ENCODE data around the gene TTC21B. TPM values are rescaled to one million over a fixed set of nuclear protein-coding genes. Genes with fewer than 3 reads are reported as not detected.

Gene TTC21B
- total and polyA plus RNA-seq, 10 of the 15 experiments (the other 5 are each of a cell fraction or from before 2014, with no cell fraction given), result 2.7 to 22.4 (median 11.3) TPM

- 24% methylated on average over 2 of the region's 2 CpGs for WGBS (ENCODE audit: insufficient coverage, insufficient replicate concordance, low lambda C conversion rate, missing lambda C conversion rate)
Measured at GRCh38 chr2:166000401-166000800, 46.8 kb upstream of the TTC21B start.

More at GRCh38 chr2:166000401-166000800, 46.8 kb upstream of the TTC21B start:
- ATAC-seq (no peak), FAIRE-seq (no peak), DNase-seq (ENCODE audit: low read depth, low spot score) (no peak)
- H4K20me1 ChIP-seq (ENCODE audit: control insufficient read depth, insufficient read depth), result no peaks in the 10 kb centered on the region
- BruUV-seq (replicated peaks), result no TSS peak
- no peaks in the 10 kb centered on the region for H3K36me3 ChIP-seq (ENCODE audit: control insufficient read depth in 2 of 2, insufficient read depth in 2 of 2, low read length in 1 of 2)
- in situ Hi-C loops (cut with MboI), result no loop called here
- H3K27me3 ChIP-seq (replicated peaks in 1 of 2; ENCODE audit: control insufficient read depth in 2 of 2, insufficient read depth in 2 of 2, low read length in 1 of 2), result no peaks in the 10 kb centered on the region
- H3K9me3 ChIP-seq (replicated peaks; ENCODE audit: control insufficient read depth, insufficient read depth, low read length), result no peaks in the 10 kb centered on the region
- intact Hi-C loops (cut with micrococcal nuclease; ENCODE audit: unreplicated experiment), result no loop called here
- ChIA-PET POLR2A (interaction anchor here (0.7 kb wide), 1 partner anchor 187 kb away, joined by 4 read pairs; no protein-coding TSS in a partner anchor), CTCF (interaction anchor here (1.5 kb wide), 1 partner anchor 9 kb away, joined by 3 read pairs; no protein-coding TSS in a partner anchor), RAD21 (ENCODE audit: unreplicated experiment) (no interaction called here), SMC1A (ENCODE audit: uncharacterized antibody, unreplicated experiment) (interaction anchor here (0.9 kb wide), 1 partner anchor 9 kb away, joined by 3 read pairs; no protein-coding TSS in a partner anchor)
- no peak overlapping the region for H3K27ac ChIP-seq (ENCODE audit: control insufficient read depth, insufficient read depth)
- H2AFZ ChIP-seq (ENCODE audit: control insufficient read depth, low read depth, low read length), result no peak overlapping the region
- no peak overlapping the region for H3K4me2 ChIP-seq (ENCODE audit: control insufficient read depth, insufficient read depth)
- no peaks in the 10 kb centered on the region for H3K79me2 ChIP-seq (ENCODE audit: control insufficient read depth, insufficient read depth, low read length)
- no peak for TF ChIP-seq CBFB (IDR thresholded peaks at IDR 0.05; ENCODE audit: low read depth)
- TF ChIP-seq TCF12 (IDR thresholded peaks at IDR 0.05; ENCODE audit: low read depth, low read length), result no peak
- TF ChIP-seq MAX (IDR thresholded peaks at IDR 0.05; ENCODE audit: low read depth, low read length), result no peak
- TF ChIP-seq PAX8 (IDR thresholded peaks at IDR 0.05), result no peak
- TF ChIP-seq SUZ12 (IDR thresholded peaks at IDR 0.05; ENCODE audit: unreplicated experiment), result no peak
- no peak for TF ChIP-seq YBX1 (IDR thresholded peaks at IDR 0.05)
- TF ChIP-seq ATF7 (IDR thresholded peaks at IDR 0.05; ENCODE audit: low read depth), result no peak
- no peak for TF ChIP-seq TCF7 (IDR thresholded peaks at IDR 0.05; ENCODE audit: borderline replicate concordance)
- no peak for TF ChIP-seq TARDBP (IDR thresholded peaks at IDR 0.05; ENCODE audit: borderline replicate concordance)
- TF ChIP-seq SKIL (IDR thresholded peaks at IDR 0.05; ENCODE audit: low read depth, poor library complexity, severe bottlenecking), result no peak
- no peak for TF ChIP-seq CHD1 (IDR thresholded peaks at IDR 0.05; ENCODE audit: low read depth, low read length)
- TF ChIP-seq TAF1 (IDR thresholded peaks at IDR 0.05; ENCODE audit: borderline replicate concordance, low read depth, low read length), result no peak
- no peak for TF ChIP-seq ZNF384 (IDR thresholded peaks at IDR 0.05; ENCODE audit: borderline replicate concordance, low read depth, low read length)
- no peak for TF ChIP-seq CREM (IDR thresholded peaks at IDR 0.05; ENCODE audit: low read depth)
- no peak for TF ChIP-seq BHLHE40 (IDR thresholded peaks at IDR 0.05; ENCODE audit: borderline replicate concordance in 1 of 2, low read depth in 2 of 2, low read length in 1 of 2)
- H3K4me3 ChIP-seq, result no peak overlapping the region
- H3K4me1 ChIP-seq (ENCODE audit: control insufficient read depth, insufficient read depth, low read length), result no peaks in the 10 kb centered on the region
- H3K9ac ChIP-seq (ENCODE audit: control insufficient read depth, insufficient read depth, low read length), result no peak overlapping the region

All from GM12878 (cell line).